ENCODE results near the gene CLP1. TPM values are rescaled to one million over a fixed set of nuclear protein-coding genes. Genes with fewer than 3 reads are reported as not detected.
A peak's percentile ranks its signal among the peaks of the same experiment; 100 is the strongest.
"Not testable (repeated sequence)": the region's sequence is repeated elsewhere in the genome, so short reads cannot be mapped to it uniquely, and the experiment has no call there.

Gene CLP1
- total and polyA plus RNA-seq, 3 donors from 2014 or later: 14.4 to 19.8 (median 15.5) TPM

DNA sequence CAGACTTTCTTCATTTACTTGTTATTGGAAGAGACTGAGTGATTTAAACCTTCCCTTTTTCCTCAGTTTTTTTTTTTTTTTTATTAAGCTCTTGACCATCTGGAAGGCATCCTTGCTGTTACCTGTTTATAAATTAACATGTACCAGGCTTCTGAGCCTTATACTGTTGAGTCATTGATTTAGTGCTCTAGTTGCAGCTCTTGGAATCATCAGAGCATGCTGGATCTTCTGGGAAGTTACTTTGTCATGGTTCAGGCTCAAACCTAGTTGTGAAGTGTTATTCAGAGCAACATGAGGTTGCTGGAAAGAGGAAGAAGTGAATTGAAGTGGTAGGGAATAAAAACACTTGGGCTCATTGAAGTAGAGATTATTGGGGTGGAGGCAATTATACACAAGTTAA, 16.7 kb downstream of the CLP1 start:
- H3K9me3 ChIP-seq: no peaks in the 10 kb centered on the region
- DNase-seq: no peak
- H3K36me3 ChIP-seq (ENCODE audit: low read depth, missing control alignments): no peaks in the 10 kb centered on the region
- H3K4me1 ChIP-seq: peaks cover under 1% of the 10 kb centered on the region
- no peak overlapping the region for H3K4me3 ChIP-seq
- intact Hi-C loops (cut with DNase I; ENCODE audit: low total_unique reads): no loop called here
- H3K27ac ChIP-seq: no peak overlapping the region
- no peaks in the 10 kb centered on the region for H3K27me3 ChIP-seq
- TF ChIP-seq, protein P1, sequence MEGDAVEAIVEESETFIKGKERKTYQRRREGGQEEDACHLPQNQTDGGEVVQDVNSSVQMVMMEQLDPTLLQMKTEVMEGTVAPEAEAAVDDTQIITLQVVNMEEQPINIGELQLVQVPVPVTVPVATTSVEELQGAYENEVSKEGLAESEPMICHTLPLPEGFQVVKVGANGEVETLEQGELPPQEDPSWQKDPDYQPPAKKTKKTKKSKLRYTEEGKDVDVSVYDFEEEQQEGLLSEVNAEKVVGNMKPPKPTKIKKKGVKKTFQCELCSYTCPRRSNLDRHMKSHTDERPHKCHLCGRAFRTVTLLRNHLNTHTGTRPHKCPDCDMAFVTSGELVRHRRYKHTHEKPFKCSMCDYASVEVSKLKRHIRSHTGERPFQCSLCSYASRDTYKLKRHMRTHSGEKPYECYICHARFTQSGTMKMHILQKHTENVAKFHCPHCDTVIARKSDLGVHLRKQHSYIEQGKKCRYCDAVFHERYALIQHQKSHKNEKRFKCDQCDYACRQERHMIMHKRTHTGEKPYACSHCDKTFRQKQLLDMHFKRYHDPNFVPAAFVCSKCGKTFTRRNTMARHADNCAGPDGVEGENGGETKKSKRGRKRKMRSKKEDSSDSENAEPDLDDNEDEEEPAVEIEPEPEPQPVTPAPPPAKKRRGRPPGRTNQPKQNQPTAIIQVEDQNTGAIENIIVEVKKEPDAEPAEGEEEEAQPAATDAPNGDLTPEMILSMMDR (IDR thresholded peaks at IDR 0.05): no peak
- no peak for TF ChIP-seq POLR2A (IDR thresholded peaks at IDR 0.05)

DNA sequence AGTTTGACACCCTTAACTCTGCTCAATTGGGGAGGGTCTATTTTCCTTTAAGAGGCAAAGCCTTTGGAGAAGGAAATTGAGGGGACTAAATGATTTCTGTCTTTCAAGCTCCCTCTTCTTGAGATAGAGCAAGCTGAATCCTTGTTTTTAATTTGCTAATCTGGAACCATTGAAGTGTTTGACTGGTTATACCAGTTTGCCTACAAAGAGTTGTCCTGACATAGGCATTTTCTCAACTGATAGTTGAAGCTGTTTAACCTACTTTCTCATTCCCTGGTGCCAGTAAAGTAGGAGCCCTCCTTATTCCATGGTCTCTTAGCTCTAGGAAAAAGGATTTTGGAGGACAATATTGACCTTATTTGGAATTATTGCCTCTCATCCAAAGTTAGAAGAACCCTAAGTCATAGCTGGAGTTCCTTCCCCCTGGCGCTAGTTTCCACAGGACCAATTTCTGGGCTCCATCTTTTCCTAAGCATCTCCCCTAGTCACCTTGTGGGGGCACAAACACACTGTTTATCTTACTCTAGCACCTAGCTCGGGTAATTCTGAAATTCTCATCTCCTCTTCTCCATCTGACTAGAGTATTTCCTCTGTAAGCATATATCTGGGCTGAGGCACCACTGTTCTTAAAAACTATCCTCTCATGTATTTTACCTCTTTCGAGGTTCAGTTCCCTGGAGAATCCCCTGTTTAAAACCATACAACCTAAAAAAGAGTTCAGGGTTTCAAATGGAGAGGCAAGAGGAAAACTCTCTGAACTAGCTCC, 17.8 kb downstream of the CLP1 start:
- no peak for TF ChIP-seq POLR2A (IDR thresholded peaks at IDR 0.05)
- TF ChIP-seq, protein P1 (IDR thresholded peaks at IDR 0.05): no peak
- intact Hi-C loops (cut with DNase I; ENCODE audit: low total_unique reads): no loop called here

DNA sequence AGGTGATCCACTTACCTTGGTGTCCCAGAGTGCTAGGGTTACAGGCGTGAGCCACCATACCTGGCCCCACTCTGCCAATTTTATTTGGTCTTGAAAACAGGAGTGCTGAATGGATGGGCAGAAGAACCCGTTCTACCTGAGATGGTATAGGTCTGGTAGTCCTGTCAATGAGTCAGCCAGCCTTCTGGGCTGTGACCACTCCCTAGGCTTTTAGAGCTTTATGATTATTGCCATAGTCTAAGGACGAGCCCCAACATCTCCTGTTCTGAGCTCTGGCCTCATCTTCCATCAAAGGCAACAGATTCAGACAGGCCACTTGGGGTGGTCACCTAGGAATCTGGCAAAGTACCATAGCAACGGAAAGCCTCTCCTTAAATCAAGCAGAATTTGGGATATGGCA, 21.8 kb downstream of the CLP1 start:
- Histone ChIP-seq H3K27ac (no peak overlapping the region), H3K27me3 (no peaks in the 10 kb centered on the region), H3K9me3 (no peaks in the 10 kb centered on the region), H3K4me1 (peaks cover 10% of the 10 kb centered on the region), H3K36me3 (ENCODE audit: low read depth, missing control alignments) (no peaks in the 10 kb centered on the region), H3K4me3 (no peak overlapping the region)
- no peak for TF ChIP-seq POLR2A (IDR thresholded peaks at IDR 0.05)
- TF ChIP-seq, protein P1 (IDR thresholded peaks at IDR 0.05): no peak
- 89 to 100% methylated on average over 2 to 4 of the region's 4 CpGs for WGBS, 2 donors
- intact Hi-C loops (cut with DNase I; ENCODE audit: low total_unique reads): no loop called here
- DNase-seq: no peak

More for the DNA sequence above, 17.8 kb downstream of the CLP1 start:
- Histone ChIP-seq H3K36me3 (ENCODE audit: low read depth, missing control alignments) (no peaks in the 10 kb centered on the region), H3K27me3 (no peaks in the 10 kb centered on the region), H3K9me3 (no peaks in the 10 kb centered on the region), H3K4me1 (peaks cover 10% of the 10 kb centered on the region), H3K4me3 (no peak overlapping the region), H3K27ac (no peak overlapping the region)
- DNase-seq: peak; percentile 2
- WGBS, 2 donors: 92 to 93% methylated on average over 3 of the region's 3 CpGs

DNA sequence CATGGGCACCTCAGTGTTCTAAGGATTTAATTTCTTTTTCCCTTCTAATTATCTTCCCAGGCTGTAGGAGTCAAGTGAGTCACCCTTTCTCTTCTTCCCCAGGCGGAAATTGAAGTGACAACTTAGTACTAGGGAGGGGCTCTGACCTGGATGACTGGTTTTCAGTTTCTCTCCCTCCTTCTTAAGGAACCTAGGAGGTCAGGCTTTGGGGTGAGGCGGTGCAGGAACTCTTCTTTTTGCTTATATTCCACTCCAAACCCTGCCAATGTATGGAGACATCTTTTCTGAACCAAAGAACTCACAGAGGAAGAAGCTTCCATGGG, 23.0 kb downstream of the CLP1 start:
- Histone ChIP-seq H3K36me3 (ENCODE audit: low read depth, missing control alignments) (no peaks in the 10 kb centered on the region), H3K9me3 (no peaks in the 10 kb centered on the region), H3K27ac (no peak overlapping the region), H3K27me3 (no peaks in the 10 kb centered on the region), H3K4me1 (peaks cover 10% of the 10 kb centered on the region), H3K4me3 (no peak overlapping the region)
- TF ChIP-seq, protein P1 (IDR thresholded peaks at IDR 0.05): no peak
- no peak for TF ChIP-seq POLR2A (IDR thresholded peaks at IDR 0.05)
- 78 to 89% methylated on average over 2 of the region's 2 CpGs for WGBS, 2 donors
- intact Hi-C loops (cut with DNase I; ENCODE audit: low total_unique reads): no loop called here
- no peak for DNase-seq

DNA sequence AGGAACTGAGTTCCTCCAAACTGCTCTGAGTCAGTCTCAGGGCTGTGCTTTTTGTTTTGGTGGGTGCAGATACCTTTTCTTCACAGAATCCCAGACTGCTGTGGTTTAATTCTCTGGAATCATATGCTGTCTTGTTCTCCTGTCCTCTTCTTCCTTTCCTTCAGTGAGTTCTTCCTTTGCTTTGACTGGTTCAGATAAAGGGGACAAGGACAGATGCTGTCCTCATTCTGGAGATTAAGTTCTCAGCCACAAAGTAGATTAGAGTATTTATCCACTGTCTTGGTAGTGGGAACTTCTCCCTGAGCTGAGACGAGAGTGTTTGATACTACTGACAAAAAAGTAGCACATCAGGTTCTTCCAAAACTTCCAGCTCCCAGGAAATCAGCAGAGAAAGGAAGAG, 23.6 kb downstream of the CLP1 start:
- no peaks in the 10 kb centered on the region for H3K36me3 ChIP-seq (ENCODE audit: low read depth, missing control alignments)
- no peaks in the 10 kb centered on the region for H3K9me3 ChIP-seq
- TF ChIP-seq, protein P1 (IDR thresholded peaks at IDR 0.05): no peak
- no peak for TF ChIP-seq POLR2A (IDR thresholded peaks at IDR 0.05)
- no peak overlapping the region for H3K27ac ChIP-seq
- H3K4me1 ChIP-seq: peaks cover 10% of the 10 kb centered on the region
- H3K4me3 ChIP-seq: no peak overlapping the region
- 51 to 81% methylated on average over 1 of the region's 1 CpG for WGBS, 2 donors
- intact Hi-C loops (cut with DNase I; ENCODE audit: low total_unique reads): no loop called here
- H3K27me3 ChIP-seq: no peaks in the 10 kb centered on the region
- no peak for DNase-seq

DNA sequence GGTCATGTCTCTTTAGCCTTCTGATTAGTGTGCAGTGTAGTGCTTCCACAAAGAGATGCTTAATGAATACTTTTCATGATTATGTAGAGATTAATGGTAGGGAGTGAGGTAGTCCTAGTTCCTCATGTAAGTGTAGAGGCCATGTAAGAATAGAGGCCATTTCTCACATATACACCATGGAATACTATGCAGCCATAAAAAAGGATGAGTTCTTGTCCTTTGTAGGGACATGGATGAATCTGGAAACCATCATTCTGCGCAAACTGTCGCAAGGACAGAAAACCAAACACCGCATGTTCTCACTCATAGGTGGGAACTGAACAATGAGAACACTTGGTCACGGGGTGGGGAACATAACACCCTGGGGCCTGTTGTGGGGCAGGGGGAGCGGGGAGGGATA, 32.9 kb downstream of the CLP1 start:
- intact Hi-C loops (cut with DNase I; ENCODE audit: low total_unique reads); H3K4me3 ChIP-seq; H3K27me3 ChIP-seq; H3K9me3 ChIP-seq; H3K4me1 ChIP-seq; DNase-seq; H3K27ac ChIP-seq; H3K36me3 ChIP-seq (ENCODE audit: low read depth, missing control alignments): not testable (repeated sequence)
- 90 to 92% methylated on average over 5 of the region's 5 CpGs for WGBS, 2 donors

Data from testis (tissue), 3 donors.